SU-DHL-6 (cell line): ENCODE results near the gene ADCY5.

Source experiments
- EZH2phosphoT487 ChIP-seq: fragments of 200-600 bp; sonication (generic), shearing (Covaris generic); conservative IDR thresholded peaks from 2 replicates; pipeline ENCODE4 v1.6.1; 2018; ENCODE audit warnings: mild to moderate bottlenecking, antibody characterized with exemption, low read length, moderate library complexity, mixed read lengths
- TF ChIP-seq, protein P1 (sequence below): fragments of 200-600 bp; sonication (generic); IDR thresholded peaks from one replicate; pipeline ENCODE4 v1.5.1; 2017; ENCODE audit warnings: antibody characterized with exemption, mild to moderate bottlenecking, low read length, moderate library complexity; ENCODE audit not compliant: insufficient read depth, poor library complexity, severe bottlenecking

DNA sequence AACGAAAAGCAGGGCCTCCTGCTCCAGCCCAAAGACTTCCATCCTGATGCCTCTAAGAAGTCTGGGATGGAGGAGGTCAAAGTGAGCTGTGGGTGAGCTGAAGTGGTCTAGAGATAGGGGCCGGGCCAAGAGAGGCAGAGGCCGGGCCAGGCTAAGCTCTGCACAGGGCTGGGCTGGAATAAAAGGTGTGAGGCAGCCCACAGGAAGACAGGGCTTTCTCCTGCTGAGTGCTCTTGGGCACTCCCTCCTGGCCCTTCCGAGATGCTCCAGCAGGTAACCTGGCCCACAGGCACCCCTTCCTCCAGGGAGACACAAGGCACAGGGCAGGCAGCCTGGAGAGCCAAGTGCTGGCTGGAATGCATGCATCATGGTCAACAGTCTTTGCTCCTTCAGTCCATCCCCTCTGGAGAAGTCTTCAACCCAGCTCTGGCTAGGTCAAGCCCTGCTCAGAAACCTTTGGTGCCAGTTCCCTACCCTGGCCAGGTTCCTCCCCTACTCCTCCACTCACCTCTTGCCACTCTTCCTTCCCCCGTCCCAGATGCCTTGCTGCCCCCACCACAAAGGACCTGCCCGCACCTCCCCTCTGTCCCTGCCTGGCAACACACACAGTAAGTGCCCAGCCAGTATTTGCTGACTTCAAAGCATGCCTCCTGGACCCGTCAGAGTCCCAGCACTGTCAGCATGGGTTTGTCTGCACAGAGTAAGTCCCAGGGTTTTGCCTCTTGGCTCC is 153.6 kb downstream of the ADCY5 start:
- TF ChIP-seq, protein P1, sequence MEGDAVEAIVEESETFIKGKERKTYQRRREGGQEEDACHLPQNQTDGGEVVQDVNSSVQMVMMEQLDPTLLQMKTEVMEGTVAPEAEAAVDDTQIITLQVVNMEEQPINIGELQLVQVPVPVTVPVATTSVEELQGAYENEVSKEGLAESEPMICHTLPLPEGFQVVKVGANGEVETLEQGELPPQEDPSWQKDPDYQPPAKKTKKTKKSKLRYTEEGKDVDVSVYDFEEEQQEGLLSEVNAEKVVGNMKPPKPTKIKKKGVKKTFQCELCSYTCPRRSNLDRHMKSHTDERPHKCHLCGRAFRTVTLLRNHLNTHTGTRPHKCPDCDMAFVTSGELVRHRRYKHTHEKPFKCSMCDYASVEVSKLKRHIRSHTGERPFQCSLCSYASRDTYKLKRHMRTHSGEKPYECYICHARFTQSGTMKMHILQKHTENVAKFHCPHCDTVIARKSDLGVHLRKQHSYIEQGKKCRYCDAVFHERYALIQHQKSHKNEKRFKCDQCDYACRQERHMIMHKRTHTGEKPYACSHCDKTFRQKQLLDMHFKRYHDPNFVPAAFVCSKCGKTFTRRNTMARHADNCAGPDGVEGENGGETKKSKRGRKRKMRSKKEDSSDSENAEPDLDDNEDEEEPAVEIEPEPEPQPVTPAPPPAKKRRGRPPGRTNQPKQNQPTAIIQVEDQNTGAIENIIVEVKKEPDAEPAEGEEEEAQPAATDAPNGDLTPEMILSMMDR: no peak
- TF ChIP-seq EZH2phosphoT487: no peak
